ENCODE results near the gene FGF11. TPM values are rescaled to one million over a fixed set of nuclear protein-coding genes. Genes with fewer than 3 reads are reported as not detected.

Gene FGF11
- total and polyA plus RNA-seq, 11 donors: 1.6 to 9.6 (median 7.8) TPM

DNA sequence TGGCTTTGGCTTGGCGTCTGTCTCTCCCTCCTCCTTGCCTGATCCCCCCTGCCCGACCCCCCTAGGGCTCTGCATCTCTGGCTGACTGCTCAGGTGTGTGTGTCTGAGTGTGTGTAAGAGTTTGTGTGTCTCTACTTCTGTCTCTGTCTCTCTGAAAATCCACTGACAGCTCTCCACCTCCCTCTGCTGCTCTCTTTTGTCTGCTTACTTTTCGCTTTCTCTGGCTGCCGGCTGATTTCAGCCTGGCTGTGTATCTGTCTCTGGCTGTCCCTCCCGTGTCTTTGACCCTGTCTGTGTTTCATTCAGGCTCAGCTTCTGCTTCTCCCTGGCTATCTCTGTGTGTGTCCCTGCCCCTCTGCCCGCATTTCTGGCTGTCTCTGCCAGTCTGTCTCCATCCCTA is 23.0 kb upstream of the FGF11 start:
- no peak for TF ChIP-seq POLR2A (IDR thresholded peaks at IDR 0.05)
- TF ChIP-seq, protein P1, sequence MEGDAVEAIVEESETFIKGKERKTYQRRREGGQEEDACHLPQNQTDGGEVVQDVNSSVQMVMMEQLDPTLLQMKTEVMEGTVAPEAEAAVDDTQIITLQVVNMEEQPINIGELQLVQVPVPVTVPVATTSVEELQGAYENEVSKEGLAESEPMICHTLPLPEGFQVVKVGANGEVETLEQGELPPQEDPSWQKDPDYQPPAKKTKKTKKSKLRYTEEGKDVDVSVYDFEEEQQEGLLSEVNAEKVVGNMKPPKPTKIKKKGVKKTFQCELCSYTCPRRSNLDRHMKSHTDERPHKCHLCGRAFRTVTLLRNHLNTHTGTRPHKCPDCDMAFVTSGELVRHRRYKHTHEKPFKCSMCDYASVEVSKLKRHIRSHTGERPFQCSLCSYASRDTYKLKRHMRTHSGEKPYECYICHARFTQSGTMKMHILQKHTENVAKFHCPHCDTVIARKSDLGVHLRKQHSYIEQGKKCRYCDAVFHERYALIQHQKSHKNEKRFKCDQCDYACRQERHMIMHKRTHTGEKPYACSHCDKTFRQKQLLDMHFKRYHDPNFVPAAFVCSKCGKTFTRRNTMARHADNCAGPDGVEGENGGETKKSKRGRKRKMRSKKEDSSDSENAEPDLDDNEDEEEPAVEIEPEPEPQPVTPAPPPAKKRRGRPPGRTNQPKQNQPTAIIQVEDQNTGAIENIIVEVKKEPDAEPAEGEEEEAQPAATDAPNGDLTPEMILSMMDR (IDR thresholded peaks at IDR 0.05): no peak
- H3K4me1 ChIP-seq: no peaks in the 10 kb centered on the region
- peaks cover 0 to 19% (median 0%) of the 10 kb centered on the region in 9 donors for H3K36me3 ChIP-seq
- ATAC-seq (no peak), DNase-seq (peak in 1 of 5 donors; percentile 13)
- intact Hi-C loops (cut with DNase I): no loop called here
- no peak overlapping the region for H3K27ac ChIP-seq
- H3K4me3 ChIP-seq: no peak overlapping the region
- H3K27me3 ChIP-seq: no peaks in the 10 kb centered on the region
- H3K9me3 ChIP-seq: no peaks in the 10 kb centered on the region
- 79 to 84% (median 82%) methylated on average over 6 of the region's 6 CpGs for WGBS, 4 donors

DNA sequence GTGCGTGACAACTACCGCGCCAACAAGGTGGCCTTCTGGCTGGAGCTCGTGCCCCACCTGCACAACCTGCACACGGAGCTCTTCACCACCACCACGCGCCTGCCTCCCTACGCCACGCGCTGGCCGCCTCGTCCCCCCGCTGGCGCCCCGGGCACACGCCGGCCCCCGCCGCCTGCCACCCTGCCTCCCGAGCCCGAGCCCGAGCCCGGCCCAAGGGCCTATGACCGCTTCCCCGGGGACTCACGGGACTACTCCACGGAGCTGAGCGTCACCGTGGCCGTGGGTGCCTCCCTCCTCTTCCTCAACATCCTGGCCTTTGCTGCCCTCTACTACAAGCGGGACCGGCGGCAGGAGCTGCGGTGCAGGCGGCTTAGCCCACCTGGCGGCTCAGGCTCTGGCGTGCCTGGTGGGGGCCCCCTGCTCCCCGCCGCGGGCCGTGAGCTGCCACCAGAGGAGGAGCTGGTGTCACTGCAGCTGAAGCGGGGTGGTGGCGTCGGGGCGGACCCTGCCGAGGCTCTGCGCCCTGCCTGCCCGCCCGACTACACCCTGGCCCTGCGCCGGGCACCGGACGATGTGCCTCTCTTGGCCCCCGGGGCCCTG is 22.2 kb upstream of the FGF11 start:
- peaks cover 0 to 19% (median 0%) of the 10 kb centered on the region in 9 donors for H3K36me3 ChIP-seq
- TF ChIP-seq POLR2A (IDR thresholded peaks at IDR 0.05): no peak
- TF ChIP-seq, protein P1 (IDR thresholded peaks at IDR 0.05): no peak
- H3K27ac ChIP-seq: no peak overlapping the region
- 94 to 96% (median 95%) methylated on average over 30 to 54 of the region's 54 CpGs for WGBS, 4 donors
- no peaks in the 10 kb centered on the region for H3K27me3 ChIP-seq
- DNase-seq (peak in 1 of 5 donors; percentile 45), ATAC-seq (no peak)
- no peaks in the 10 kb centered on the region for H3K4me1 ChIP-seq
- H3K9me3 ChIP-seq: no peaks in the 10 kb centered on the region
- intact Hi-C loops (cut with DNase I): no loop called here
- H3K4me3 ChIP-seq: no peak overlapping the region

DNA sequence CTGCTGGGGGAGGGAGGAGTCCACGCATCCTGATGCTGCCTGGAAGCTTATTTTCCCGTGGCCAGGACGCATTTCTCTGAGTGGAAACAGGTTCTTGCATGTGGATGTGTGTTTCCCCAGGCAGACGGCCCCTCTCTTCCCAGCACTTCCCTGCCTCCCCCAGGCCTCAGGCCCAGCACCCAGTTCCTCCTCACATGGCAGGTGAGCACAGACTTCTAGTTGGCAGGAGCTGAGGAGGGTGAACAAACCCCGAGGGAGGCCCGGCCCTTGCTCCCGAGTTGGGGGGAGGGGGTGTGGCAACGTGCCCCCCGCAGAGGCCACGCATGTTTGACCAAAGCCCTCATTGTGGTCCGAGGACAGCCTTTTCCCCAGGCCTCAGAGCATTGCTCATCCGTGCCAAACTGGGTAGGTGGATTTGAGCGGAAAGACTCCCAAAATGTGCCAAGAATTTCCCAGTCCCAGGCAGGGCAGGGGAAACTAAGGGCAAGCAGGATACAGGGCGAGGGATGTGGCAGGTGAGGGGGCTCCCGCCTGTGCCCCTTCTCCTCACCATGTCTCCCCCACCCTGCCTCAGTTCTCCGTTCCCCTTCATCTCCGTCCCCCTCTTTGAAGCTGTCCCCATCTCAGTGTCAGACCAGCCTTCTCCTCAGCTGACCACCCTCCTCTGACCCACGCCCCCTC is 20.7 kb upstream of the FGF11 start:
- ATAC-seq (no peak), DNase-seq (no peak)
- H3K27ac ChIP-seq: no peak overlapping the region
- WGBS, 4 donors: 72 to 81% (median 74%) methylated on average over 16 to 18 of the region's 18 CpGs
- peaks cover 0 to 19% (median 0%) of the 10 kb centered on the region in 9 donors for H3K36me3 ChIP-seq
- no peaks in the 10 kb centered on the region for H3K27me3 ChIP-seq
- H3K9me3 ChIP-seq: no peaks in the 10 kb centered on the region
- no peaks in the 10 kb centered on the region for H3K4me1 ChIP-seq
- TF ChIP-seq POLR2A (IDR thresholded peaks at IDR 0.05): no peak
- TF ChIP-seq, protein P1 (IDR thresholded peaks at IDR 0.05): no peak
- H3K4me3 ChIP-seq: no peak overlapping the region
- intact Hi-C loops (cut with DNase I): no loop called here

DNA sequence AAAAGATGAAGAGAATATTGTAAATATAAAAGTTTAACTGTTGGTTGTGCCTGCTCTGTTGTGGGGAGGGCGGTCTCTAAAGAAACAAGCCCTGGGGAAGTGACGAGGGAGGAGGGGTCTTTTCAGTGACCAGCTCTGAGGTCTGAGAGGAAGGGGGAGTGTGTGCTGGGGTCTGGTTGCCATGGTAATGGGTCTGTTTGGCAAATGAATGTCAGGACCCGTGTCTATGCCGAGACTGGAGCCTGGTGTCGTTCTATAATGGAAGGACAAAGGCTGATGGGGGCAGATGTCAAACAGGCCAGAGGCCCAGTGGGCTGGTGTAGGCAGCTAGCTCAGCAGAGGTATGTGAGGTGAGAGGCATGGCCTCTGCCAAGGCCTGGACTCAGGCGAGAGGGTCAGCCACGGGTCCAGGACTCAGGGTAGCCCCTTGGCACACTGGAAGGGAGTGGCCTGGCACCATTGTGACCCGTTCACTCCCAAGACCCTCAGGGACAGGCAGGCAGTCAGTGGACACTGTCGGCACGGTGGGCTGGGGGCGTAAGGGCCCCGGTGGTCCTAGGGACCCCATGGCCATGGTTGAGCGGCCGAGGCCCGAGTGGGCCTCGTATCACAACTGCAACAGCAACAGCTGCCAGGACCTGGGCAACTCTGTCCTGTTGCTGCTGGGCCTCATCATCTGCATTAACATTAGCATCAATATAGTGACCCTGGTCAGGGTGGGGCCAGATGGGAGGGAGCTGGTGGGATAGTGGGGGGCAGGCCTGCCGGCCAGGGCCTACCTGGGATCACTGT is 19.3 kb upstream of the FGF11 start, which contains the start of gene SPEM1:
Gene SPEM1 (plus strand): TSS at position 506 of the 792 bp plus-strand sequence. CDS start 61 bp downstream, at position 567.
- WGBS, 4 donors: 62 to 82% (median 72%) methylated on average over 8 to 17 of the region's 17 CpGs
- DNase-seq (no peak), ATAC-seq (no peak)

More for the DNA sequence above, 19.3 kb upstream of the FGF11 start, which contains the start of gene SPEM1:
- H3K27ac ChIP-seq: no peak within 1 kb of the TSS
- intact Hi-C loops (cut with DNase I): loop anchor here in 1 of 10 donors (10.0 kb wide), 1 partner anchor 45 kb away; no protein-coding TSS in a partner anchor
- H3K9me3 ChIP-seq: no peaks in the 10 kb centered on the region
- peaks cover 0 to 17% (median 0%) of the 10 kb centered on the region in 9 donors for H3K36me3 ChIP-seq
- TF ChIP-seq, protein P1 (IDR thresholded peaks at IDR 0.05): no peak
- no peak for TF ChIP-seq POLR2A (IDR thresholded peaks at IDR 0.05)
- no peak within 1 kb of the TSS for H3K4me3 ChIP-seq
- H3K27me3 ChIP-seq: no peaks in the 10 kb centered on the region
- no peaks in the 10 kb centered on the region for H3K4me1 ChIP-seq

Data from heart left ventricle (tissue), 16 donors.